Cardiac septum (tissue), 1 donor: ENCODE data around the gene FAM120C. TPM values are rescaled to one million over a fixed set of nuclear protein-coding genes. Genes with fewer than 3 reads are reported as not detected.

ENCODE experiments used
- DNase-seq: peaks from one replicate; pipeline ENCODE4 v3.0.0-alpha.2; 2020; ENCODE audit warnings: low spot score
- intact Hi-C: fragments of 100-400 bp; cut with DNase I; formaldehyde crosslinking; loops from one replicate; pipeline ENCODE4 v1.14.0; 2022
- total RNA-seq: library from RNA; stranded (reverse); fragmentation: NEBNext Ultra II Directional; extraction: Animal tissue kit (Norgen Biotek cat#: 25700); gene quantifications from one replicate; pipeline ENCODE4 v1.2.1, GENCODE V29; 2021
- donor health status: DM: no; HTN: no; CAD: no.

FAM120C gene
- total RNA-seq, 1 donor from 2014 or later: 7.0 TPM

GRCh38 chrX:54171091-54171490, 12.0 kb downstream of the FAM120C start:
- intact Hi-C loops: no loop called here

GRCh38 chrX:54166915-54167314, 16.1 kb downstream of the FAM120C start:
- intact Hi-C loops: no loop called here
- DNase-seq: no peak

More at GRCh38 chrX:54171091-54171490, 12.0 kb downstream of the FAM120C start:
- DNase-seq: no peak

GRCh38 chrX:54157561-54157960, 25.5 kb downstream of the FAM120C start:
- intact Hi-C loops: no loop called here
- DNase-seq: no peak

- no peak for DNase-seq
- intact Hi-C loops: no loop called here
These were observed 48.8 kb downstream of the FAM120C start for GRCh38 chrX:54134269-54134668.

GRCh38 chrX:54116391-54116790, 66.7 kb downstream of the FAM120C start:
- DNase-seq: no peak
- intact Hi-C loops: no loop called here

- DNase-seq: no peak
- intact Hi-C loops: no loop called here
These were observed 89.5 kb downstream of the FAM120C start for GRCh38 chrX:54093571-54093970.

- intact Hi-C loops: no loop called here
- no peak for DNase-seq
These were observed 89.9 kb downstream of the FAM120C start for GRCh38 chrX:54093159-54093558.

- intact Hi-C loops: no loop called here
- DNase-seq: no peak
These were observed 92.2 kb downstream of the FAM120C start for GRCh38 chrX:54090880-54091279.

GRCh38 chrX:54089191-54089590, 93.9 kb downstream of the FAM120C start:
- no peak for DNase-seq
- intact Hi-C loops: no loop called here

GRCh38 chrX:54087661-54088060, 95.4 kb downstream of the FAM120C start:
- intact Hi-C loops: no loop called here
- DNase-seq: no peak

- no peak for DNase-seq
- intact Hi-C loops: no loop called here
These were observed 97.4 kb downstream of the FAM120C start for GRCh38 chrX:54085666-54086065.

- intact Hi-C loops: no loop called here
- DNase-seq: no peak
These were observed 106.2 kb downstream of the FAM120C start for GRCh38 chrX:54076903-54077302.

- intact Hi-C loops: no loop called here
- DNase-seq: no peak
These were observed 108.2 kb downstream of the FAM120C start for GRCh38 chrX:54074826-54075225.

- no peak for DNase-seq
- intact Hi-C loops: no loop called here
These were observed 115.3 kb downstream of the FAM120C start for GRCh38 chrX:54067766-54068165.

GRCh38 chrX:54066841-54067240, 116.2 kb downstream of the FAM120C start:
- intact Hi-C loops: no loop called here
- no peak for DNase-seq

- intact Hi-C loops: no loop called here
- no peak for DNase-seq
These were observed 118.5 kb downstream of the FAM120C start for GRCh38 chrX:54064564-54064963.

- intact Hi-C loops: no loop called here
- no peak for DNase-seq
These were observed 119.7 kb downstream of the FAM120C start for GRCh38 chrX:54063361-54063760.

- intact Hi-C loops: no loop called here
- no peak for DNase-seq
These were observed 133.3 kb downstream of the FAM120C start for GRCh38 chrX:54049801-54050200.

- intact Hi-C loops: no loop called here
- DNase-seq: no peak
These were observed 134.6 kb downstream of the FAM120C start for GRCh38 chrX:54048412-54048811.

- intact Hi-C loops: loop anchor here (2.0 kb wide), 1 partner anchor 361 kb away; no protein-coding TSS in a partner anchor
- DNase-seq: no peak
These were observed 137.4 kb downstream of the FAM120C start for GRCh38 chrX:54045563-54046228.

GRCh38 chrX:54044877-54045338, 138.1 kb downstream of the FAM120C start:
- intact Hi-C loops: loop anchor here (2.0 to 5.0 kb wide), 2 partner anchors 137 to 360 kb away; partner anchors contain the start of gene FAM120C
- no peak for DNase-seq
